Measurements from ENCODE around the gene MATN3.

GRCh38 chr2:19989342-19989666 lies 23.2 kb downstream of the MATN3 start:
- TF ChIP-seq CTCF (IDR thresholded peaks at IDR 0.05; ENCODE audit: poor library complexity) (no peak), EZH2 (IDR thresholded peaks at IDR 0.05; ENCODE audit: borderline replicate concordance) (no peak), EZH2phosphoT487 (IDR thresholded peaks at IDR 0.05; ENCODE audit: low read depth, severe bottlenecking, unreplicated experiment) (no peak)

Measured in hepatocyte (in vitro differentiated cells).